Hippocampal formation (tissue), 2 donors: ENCODE measurements around the gene SNU13.
"Not testable (repeated sequence)": the region's sequence is repeated elsewhere in the genome, so short reads cannot be mapped to it uniquely, and the experiment has no call there.

Experiments used
- DNase-seq, 2 donors: peaks; one replicate each; lab custom pipeline; 2025; lab: John Stamatoyannopoulos, UW

Gene SNU13

GRCh38 chr22:41688365-41689211 lies at the start of gene SNU13:
Gene SNU13, minus strand, starts transcription at chr22:41688867. Its CDS starts 71 bp downstream, at chr22:41688796.
- peak; percentile 68 to 76 for DNase-seq

- not testable (repeated sequence) for DNase-seq
Observed at GRCh38 chr22:41733241-41733640, 44.6 kb upstream of the SNU13 start.

- no peak for DNase-seq
Observed at GRCh38 chr22:41732096-41732772, 43.6 kb upstream of the SNU13 start.

- no peak for DNase-seq
Observed at GRCh38 chr22:41731609-41732008, 42.9 kb upstream of the SNU13 start.

- no peak for DNase-seq
Observed at GRCh38 chr22:41725510-41726110, 36.9 kb upstream of the SNU13 start.

- no peak for DNase-seq
Observed at GRCh38 chr22:41722496-41722895, 33.8 kb upstream of the SNU13 start.

GRCh38 chr22:41713004-41713403 lies 24.3 kb upstream of the SNU13 start:
- no peak for DNase-seq

GRCh38 chr22:41709341-41709740 lies 20.7 kb upstream of the SNU13 start:
- no peak for DNase-seq

GRCh38 chr22:41702763-41703162 lies 14.1 kb upstream of the SNU13 start:
- DNase-seq, result no peak

- DNase-seq, result no peak
Observed at GRCh38 chr22:41700108-41700364, 11.4 kb upstream of the SNU13 start.

GRCh38 chr22:41699264-41700107 lies 10.8 kb upstream of the SNU13 start, which contains the start of gene MEI1:
Gene MEI1, plus strand, starts transcription at chr22:41699503. Its CDS starts 36 bp downstream, at chr22:41699539.
- DNase-seq, result peak; percentile 34 to 79

GRCh38 chr22:41697126-41697775 lies 8.6 kb upstream of the SNU13 start:
- DNase-seq, result peak; percentile 21 to 85

- no peak for DNase-seq
Observed at GRCh38 chr22:41696703-41697102, 8.0 kb upstream of the SNU13 start.

GRCh38 chr22:41695211-41695610 lies 6.5 kb upstream of the SNU13 start:
- DNase-seq, result no peak

GRCh38 chr22:41690476-41690875 lies 1.8 kb upstream of the SNU13 start:
- no peak for DNase-seq

GRCh38 chr22:41687901-41688364 lies 734 bp downstream of the SNU13 start:
- DNase-seq, result no peak

- DNase-seq, result not testable (repeated sequence)
Observed at GRCh38 chr22:41686890-41687289, 1.8 kb downstream of the SNU13 start.

- no peak for DNase-seq
Observed at GRCh38 chr22:41684194-41684593, 4.5 kb downstream of the SNU13 start.

GRCh38 chr22:41683616-41684015 lies 5.1 kb downstream of the SNU13 start:
- no peak for DNase-seq

- no peak for DNase-seq
Observed at GRCh38 chr22:41683052-41683451, 5.6 kb downstream of the SNU13 start.

- peak; percentile 59 to 73 for DNase-seq
Observed at GRCh38 chr22:41682033-41682807, 6.4 kb downstream of the SNU13 start.
